PFSK-1 (cell line): ENCODE data around the gene UBASH3A.

Experiments used
- POLR2AphosphoS5 ChIP-seq: IDR thresholded peaks from 2 replicates; pipeline ENCODE4 v1.6.1; 2012; ENCODE audit warnings: low read depth, mild to moderate bottlenecking, control low read depth, low read length, moderate library complexity
- TF ChIP-seq, protein P1 (sequence below), 2 experiments: IDR thresholded peaks; 2 replicates each; pipeline versions ENCODE4 v1.6.1 to v1.8.0; 2011 to 2012; ENCODE audit warnings: low read depth in 2 of 2, low read length in 2 of 2, control low read depth in 1 of 2, inconsistent platforms in 1 of 2, mild to moderate bottlenecking in 1 of 2, moderate library complexity in 1 of 2; ENCODE audit not compliant: insufficient read depth in 1 of 2

DNA sequence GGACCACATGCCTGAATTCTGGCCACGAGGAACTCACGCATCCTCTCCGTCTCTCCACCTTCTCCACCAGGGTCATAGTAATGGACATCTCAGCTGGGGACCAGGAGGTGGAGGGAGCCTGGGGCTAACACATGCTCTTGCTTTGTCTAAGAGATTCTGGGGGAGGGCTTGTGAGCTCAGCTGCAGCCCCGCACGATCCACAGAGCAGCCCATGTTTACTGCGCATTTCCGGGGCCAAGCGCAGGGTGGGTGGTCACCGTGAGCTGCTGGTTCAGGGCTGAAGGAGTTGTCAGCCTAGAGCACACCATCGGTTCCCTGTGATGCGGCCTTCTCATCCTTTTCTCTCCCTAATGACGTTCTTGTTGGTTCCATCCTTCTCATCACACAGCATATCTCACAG lies 45.4 kb upstream of the UBASH3A start:
- TF ChIP-seq POLR2AphosphoS5 = no peak
- TF ChIP-seq, protein P1, sequence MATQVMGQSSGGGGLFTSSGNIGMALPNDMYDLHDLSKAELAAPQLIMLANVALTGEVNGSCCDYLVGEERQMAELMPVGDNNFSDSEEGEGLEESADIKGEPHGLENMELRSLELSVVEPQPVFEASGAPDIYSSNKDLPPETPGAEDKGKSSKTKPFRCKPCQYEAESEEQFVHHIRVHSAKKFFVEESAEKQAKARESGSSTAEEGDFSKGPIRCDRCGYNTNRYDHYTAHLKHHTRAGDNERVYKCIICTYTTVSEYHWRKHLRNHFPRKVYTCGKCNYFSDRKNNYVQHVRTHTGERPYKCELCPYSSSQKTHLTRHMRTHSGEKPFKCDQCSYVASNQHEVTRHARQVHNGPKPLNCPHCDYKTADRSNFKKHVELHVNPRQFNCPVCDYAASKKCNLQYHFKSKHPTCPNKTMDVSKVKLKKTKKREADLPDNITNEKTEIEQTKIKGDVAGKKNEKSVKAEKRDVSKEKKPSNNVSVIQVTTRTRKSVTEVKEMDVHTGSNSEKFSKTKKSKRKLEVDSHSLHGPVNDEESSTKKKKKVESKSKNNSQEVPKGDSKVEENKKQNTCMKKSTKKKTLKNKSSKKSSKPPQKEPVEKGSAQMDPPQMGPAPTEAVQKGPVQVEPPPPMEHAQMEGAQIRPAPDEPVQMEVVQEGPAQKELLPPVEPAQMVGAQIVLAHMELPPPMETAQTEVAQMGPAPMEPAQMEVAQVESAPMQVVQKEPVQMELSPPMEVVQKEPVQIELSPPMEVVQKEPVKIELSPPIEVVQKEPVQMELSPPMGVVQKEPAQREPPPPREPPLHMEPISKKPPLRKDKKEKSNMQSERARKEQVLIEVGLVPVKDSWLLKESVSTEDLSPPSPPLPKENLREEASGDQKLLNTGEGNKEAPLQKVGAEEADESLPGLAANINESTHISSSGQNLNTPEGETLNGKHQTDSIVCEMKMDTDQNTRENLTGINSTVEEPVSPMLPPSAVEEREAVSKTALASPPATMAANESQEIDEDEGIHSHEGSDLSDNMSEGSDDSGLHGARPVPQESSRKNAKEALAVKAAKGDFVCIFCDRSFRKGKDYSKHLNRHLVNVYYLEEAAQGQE (IDR thresholded peaks at IDR 0.05; ENCODE audit: insufficient read depth in 1 of 2, low read depth in 2 of 2, low read length in 2 of 2) = no peak
